ENCODE data around the gene SLC46A3.
A peak's percentile ranks its signal among the peaks of the same experiment; 100 is the strongest.

Gene SLC46A3

DNA sequence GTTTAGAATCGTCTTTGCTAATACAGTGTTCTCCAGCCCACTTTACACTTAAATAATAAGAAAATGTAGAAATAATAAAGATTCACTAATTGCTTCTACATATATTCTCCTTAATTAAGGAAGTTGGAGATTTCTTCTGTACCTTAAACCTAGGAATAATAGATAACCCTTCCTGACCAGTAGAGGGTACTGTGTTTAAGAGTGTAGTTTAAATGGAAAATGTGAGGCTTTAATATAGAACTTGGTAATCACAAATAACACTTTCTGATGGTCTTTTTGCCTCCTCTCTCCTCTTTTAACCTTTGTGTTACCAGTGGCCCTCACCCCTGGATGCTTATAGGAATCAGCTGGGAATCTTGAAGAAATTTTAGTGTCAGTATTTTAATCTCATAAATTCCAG is 39.1 kb downstream of the SLC46A3 start:
- DNase-seq = no peak

DNA sequence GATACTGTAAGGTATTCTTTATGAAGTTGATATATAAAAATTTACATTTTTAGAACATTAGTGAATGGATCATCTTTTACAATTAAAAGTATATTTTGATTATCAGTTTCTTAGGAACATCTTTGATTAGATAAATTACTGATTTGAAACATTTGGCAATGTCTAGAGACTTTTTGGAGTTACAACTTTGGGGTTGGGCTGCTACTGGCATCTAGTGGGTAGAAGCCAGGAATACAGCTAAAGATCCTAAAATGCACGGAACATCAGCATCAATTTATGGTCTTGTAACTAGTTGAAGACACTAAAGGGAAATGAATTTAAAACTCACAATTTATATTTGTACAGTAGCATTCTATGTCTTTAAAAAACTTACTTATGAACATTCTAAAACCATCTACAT is 40.0 kb downstream of the SLC46A3 start:
- no peak for DNase-seq

DNA sequence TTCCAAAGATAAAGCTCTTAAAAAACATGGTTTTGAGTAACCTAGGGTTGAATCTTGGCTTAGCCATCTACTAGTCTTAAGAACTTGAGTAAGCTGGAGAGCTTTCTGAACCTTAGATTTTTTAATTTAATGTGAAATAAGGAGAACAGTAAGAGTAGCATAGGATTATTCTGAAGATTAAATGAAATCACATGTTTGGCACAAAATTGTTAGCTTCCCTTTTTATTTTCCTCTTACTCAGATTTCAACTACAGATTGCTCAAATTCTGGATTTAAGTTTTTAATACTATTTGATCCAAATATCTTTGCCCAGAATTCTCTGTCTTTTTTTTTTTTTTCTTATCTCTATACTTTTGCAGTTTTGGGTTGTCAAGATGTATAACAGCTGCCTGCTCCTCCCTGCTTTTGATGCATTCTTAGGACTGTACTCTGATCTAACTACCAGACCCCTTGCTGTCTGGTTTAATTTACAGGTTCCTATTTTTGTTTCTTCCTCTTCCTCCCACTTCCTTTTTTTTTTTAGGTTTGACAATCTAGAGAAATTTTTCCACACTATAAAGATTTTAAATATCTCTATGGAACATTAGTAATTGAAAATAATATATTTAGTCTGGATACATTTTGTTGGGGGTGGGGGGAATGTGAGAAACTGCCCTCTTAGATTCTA is 47.5 kb downstream of the SLC46A3 start:
- no peak for DNase-seq

DNA sequence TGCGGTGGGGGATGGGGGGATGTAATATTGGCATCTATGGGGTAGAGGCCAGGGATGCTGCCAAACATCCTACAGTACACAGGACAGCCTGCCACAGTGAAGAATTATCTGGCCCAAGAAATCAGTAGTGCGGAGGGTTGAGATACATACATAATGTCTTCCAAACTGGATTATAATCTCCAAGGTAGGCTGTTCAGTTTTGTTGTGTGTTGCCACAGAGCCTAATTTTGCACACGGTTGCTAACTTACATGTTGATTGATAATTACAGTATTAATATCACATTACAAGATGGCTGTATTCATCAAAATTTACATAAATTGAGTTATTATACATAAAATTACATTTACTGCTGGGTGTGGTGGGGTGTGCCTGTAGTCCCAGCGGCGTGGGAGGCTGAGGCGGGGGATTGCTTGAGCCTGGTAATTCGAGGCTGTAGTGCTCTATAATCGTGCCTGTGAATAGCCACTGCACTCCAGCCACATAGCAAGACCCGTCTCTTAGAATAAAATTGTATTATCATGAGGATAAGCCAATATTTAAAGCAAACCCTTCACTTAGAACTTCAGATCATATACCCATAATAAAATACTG is 51.8 kb downstream of the SLC46A3 start:
- no peak for DNase-seq

DNA sequence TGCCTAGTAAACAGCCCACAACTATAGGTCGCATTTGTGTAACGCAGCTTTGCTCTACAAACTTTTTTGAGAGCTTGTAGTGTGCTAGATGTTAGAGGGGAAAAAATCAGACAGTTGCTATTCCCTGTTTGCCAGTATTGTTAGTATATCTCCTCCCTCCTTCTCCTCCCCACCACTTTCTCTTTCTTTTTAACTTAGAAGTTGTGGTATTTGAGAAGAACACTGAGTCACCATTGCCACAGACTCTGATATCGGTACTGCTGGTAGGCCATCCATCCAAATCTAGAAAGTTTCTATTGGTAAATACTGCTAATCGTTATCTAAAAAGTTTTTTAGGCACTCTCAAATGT is 59.2 kb downstream of the SLC46A3 start:
- DNase-seq = no peak

DNA sequence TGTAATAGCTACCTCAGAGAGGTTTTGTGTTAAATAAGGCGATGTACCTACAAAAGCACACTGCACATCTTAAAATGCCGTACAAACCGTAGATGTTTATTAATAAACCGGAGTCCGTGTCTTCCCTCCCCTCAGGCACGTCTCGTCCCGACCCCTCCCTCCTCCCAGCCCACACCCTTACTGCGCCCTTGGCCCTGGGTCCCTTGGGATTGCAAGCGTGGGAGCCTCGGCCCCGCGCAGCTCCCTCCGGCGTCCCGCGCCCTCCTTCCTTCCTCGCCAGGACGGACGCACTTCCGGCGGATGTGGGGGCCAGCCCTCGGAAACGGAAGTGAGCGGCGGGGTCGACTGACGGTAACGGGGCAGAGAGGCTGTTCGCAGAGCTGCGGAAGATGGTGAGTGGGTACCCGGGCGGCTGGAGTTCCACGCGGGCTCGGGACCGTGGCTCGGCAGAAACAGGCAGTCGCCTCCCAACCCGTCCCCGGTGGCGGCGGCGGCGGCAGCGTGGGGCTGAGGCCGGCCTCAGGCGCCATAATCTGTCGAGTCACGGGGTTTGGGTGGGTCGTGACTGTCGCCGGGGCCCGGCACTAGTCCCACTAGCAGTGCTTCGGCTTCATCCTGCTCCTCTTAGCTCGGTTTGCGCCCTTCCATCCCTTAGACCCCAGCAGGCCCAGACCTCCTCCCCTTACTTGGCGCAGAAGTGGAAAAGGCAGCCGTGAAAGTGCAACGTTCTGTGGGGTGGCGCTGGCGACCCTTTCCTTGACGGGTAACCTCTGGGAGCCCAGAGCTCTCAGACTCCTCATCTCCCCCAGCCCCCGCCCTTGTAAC is 59.8 kb downstream of the SLC46A3 start, which contains the start of gene POMP:
POMP (plus strand) TSS at position 335 of the 825 bp plus-strand sequence; CDS start at position 390, 55 bp downstream.
- peak; percentile 84 for DNase-seq

DNA sequence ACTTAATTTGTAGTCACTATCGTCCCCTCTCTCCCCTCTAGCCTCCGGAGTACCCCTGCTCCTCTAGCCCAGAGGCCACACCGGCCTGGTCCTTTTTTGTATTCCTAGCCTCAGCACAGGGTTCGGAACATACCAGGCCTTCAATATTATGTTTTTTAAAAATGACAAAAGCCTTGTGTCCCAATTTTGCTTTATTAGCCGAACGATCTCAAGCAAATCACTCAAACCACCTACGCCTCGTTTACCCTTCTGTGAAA is 60.3 kb downstream of the SLC46A3 start:
- DNase-seq = no peak

DNA sequence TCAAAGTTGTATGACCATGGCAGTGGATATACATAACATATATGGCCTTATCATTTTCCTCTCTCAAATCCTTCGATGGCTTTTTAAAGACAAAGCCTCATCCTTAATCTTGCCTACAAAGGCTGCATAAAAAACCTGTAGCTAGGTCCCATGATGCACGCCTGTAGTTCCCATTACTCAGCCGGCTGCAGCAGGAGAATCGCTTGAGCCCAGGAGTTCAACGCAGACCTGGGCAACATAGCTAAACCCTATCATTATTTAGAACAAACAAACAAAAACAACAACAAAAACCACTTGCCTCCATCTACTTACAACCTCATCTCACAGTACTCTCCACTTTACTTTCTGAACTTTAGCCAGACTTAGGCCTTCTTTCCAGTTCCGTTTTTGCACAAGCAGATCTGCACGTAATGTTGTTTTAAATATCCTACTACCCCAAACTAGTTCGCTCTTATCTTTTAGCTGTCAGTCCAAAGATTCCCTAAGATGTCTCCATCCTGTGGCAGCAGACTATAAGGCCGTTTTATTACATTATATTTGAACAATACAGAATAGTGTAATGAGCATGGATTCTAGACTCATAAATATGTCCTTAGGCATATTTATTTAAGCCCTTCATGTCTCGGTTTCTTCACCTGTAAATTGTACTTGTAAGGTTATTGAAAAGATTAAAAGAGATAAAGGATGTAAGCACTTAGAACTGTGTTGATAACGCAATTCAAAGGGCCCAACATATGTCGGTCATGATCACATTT is 60.8 kb downstream of the SLC46A3 start:
- DNase-seq = no peak

DNA sequence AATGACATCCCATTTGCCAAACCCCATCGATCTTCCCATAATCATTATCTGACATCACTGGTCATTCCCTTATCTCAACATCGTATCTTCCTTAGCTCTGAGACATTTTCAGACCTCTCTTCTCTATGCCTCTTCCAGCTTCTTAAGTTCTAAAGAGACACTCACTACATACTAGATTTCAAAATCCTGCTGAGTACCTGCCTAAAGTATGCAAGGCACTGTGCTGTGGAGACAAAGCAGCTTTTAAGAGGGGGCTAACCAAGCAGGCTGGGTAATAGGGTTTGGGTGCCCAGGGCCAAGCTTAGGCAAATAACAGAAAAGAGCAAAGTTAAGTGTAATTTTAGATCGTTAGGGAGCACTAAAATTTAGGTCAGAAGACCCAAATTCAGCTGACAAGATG is 63.2 kb downstream of the SLC46A3 start:
- DNase-seq = no peak

DNA sequence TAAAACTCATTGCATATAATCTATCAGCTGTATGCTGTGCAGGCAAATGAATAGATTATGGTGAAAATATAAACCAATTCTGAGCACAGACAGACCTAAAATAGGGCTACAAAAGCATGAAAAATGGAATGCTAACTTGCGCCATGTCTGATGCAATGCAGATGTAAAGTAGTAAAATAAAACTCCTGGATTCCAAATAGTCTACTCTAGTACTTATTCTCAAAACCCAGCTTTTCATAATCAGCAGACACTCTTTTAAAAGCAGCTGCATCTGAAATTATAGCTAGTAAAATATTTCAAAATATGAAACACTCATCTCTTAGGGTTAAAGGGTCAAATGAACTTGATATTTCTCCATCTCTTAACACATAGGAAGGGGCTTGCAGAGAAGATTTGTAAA is 64.5 kb downstream of the SLC46A3 start:
- no peak for DNase-seq

DNA sequence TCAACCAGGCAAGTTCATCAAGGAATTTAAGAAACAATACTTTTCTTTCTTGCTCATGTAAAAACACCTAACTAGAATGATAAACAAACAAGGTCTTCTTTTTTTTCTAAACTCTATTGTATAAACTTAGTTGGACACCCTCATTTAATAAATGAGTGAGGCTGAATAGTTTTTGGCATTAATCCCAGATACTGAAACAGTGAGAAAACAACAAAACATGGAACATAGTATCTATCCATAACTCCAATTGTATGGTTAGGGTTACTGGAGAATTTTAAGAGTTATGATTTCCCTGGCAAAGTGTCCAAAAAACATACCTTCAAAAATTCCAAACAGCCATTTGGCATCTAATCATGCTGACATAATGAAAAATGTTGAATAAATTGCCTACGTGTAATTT is 65.7 kb downstream of the SLC46A3 start:
- DNase-seq = no peak

DNA sequence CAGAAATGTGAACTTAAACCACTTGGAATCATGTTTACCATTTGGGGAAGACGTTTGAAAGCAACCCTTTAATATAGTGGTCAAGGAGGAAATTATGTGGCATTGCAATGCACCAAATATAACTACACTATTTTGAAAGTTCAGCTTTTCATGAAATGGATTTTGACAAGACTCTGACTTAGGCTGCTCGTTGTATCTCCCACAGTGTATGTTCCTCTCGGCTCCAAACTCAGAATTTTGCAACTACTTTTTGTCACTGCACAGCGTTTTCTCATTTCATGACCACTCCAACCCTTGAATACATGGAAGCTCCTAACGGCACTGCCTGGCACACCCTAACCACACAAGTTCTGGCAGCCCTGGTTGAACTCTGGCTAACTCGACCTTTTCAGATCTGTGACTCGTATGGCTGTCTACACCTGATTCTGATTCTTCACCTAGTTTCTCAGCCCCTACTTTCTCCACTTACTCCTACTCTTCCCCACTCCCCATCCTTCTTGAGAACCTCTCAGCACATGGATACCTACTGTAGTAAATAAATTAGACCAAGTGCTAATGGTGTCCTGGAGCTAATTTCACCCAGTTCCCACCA is 66.9 kb downstream of the SLC46A3 start:
- no peak for DNase-seq

DNA sequence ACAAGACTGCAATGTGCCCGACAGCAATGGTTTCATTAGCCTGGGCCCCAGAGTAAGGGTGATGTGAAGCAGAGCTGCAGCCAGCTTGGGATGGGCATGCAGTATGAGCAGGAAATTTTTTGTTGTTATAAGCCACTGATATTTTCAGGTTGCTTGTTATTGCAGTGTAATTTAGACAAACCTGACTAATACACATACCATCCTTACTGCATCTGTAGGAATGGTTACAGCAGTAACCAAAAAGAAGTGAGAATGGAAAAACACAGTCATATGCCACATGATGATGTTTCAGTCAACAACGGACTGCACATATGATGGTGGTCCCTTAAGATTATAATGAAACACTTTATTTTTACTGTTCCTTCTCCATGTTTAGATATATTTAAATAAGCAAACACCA is 68.5 kb downstream of the SLC46A3 start:
- DNase-seq = no peak

All from NCI-H1048 (cell line).